Ascending aorta (tissue), 2 donors: ENCODE results near the gene TUBGCP2. TPM values are rescaled to one million over a fixed set of nuclear protein-coding genes. Genes with fewer than 3 reads are reported as not detected.
A peak's percentile ranks its signal among the peaks of the same experiment; 100 is the strongest.

ENCODE experiments used
- DNase-seq, 2 donors: peaks; one replicate each; pipeline ENCODE4 v3.0.0-alpha.2; 2019; ENCODE audit warnings: low spot score in 2 of 2
- H3K27ac ChIP-seq, 2 donors: fragments of 200-600 bp; sonication (generic); one replicate each; pipeline ENCODE4 v1.5.1; 2016 to 2017; ENCODE audit warnings: mild to moderate bottlenecking in 1 of 2
- H3K27me3 ChIP-seq: fragments of 200-600 bp; sonication (generic); one replicate; pipeline ENCODE4 v1.5.1; 2017
- H3K36me3 ChIP-seq, 2 donors: fragments of 200-600 bp; sonication (generic); one replicate each; pipeline ENCODE4 v1.5.1; 2016
- H3K4me1 ChIP-seq, 2 donors: fragments of 200-600 bp; sonication (generic); one replicate each; pipeline ENCODE4 v1.5.1; 2016 to 2017; ENCODE audit warnings: mild to moderate bottlenecking in 1 of 2
- H3K4me3 ChIP-seq, 2 donors: fragments of 200-600 bp; sonication (generic); one replicate each; pipeline ENCODE4 v1.5.1; 2016 to 2017; ENCODE audit warnings: mild to moderate bottlenecking in 1 of 2
- H3K9me3 ChIP-seq, 2 donors: fragments of 200-600 bp; sonication (generic); one replicate each; pipeline ENCODE4 v1.5.1; 2016
- CTCF ChIP-seq, 3 experiments: fragments of 200-600 bp in 2 of 3; fragments of 450-650 bp in 1 of 3; sonication (generic) in 2 of 3; IDR thresholded peaks; one replicate each; pipeline ENCODE4 v1.5.1; 2016 to 2019; ENCODE audit warnings: antibody characterized with exemption in 3 of 3, mild to moderate bottlenecking in 1 of 3, moderate library complexity in 1 of 3
- intact Hi-C: fragments of 100-400 bp; cut with DNase I; formaldehyde crosslinking; loops from one replicate; pipeline ENCODE4 v1.15.1; 2023
- total RNA-seq: library from RNA; depleted of rRNA; stranded (reverse); fragments of >200 nt; gene quantifications from one replicate; pipeline ENCODE4 v1.1.0, GENCODE V29; 2016

Gene TUBGCP2
- total RNA-seq, 1 donor from 2014 or later: 72.4 TPM

DNA sequence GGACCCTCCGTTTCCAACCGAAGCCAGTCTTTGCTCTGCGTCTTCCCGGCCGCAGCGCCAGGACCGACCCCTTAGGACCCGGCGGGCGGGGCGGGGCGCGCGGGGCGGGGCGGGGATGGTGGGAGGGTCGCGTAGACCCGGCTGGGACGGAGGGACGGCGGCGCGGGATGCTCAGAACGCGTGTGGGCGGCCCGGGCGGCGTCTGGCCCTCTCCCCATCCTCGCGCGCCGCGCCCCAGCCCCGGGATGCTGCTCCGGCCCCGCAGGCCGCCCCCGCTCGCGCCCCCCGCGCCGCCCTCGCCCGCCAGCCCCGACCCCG is 78.7 kb downstream of the TUBGCP2 start, which contains the start of gene UTF1:
Gene UTF1 (plus strand): TSS at position 174 of the 318 bp plus-strand sequence. CDS start 72 bp downstream, at position 246.
- Histone ChIP-seq H3K4me1 (no peaks in the 10 kb centered on the region), H3K36me3 (no peaks in the 10 kb centered on the region), H3K4me3 (peak within 1 kb of the TSS in 1 of 2 donors; percentile 35), H3K27me3 (no peaks in the 10 kb centered on the region), H3K27ac (no peak within 1 kb of the TSS), H3K9me3 (no peaks in the 10 kb centered on the region)
- no peak for TF ChIP-seq CTCF (IDR thresholded peaks at IDR 0.05)
- intact Hi-C loops: no loop called here
- DNase-seq: no peak

DNA sequence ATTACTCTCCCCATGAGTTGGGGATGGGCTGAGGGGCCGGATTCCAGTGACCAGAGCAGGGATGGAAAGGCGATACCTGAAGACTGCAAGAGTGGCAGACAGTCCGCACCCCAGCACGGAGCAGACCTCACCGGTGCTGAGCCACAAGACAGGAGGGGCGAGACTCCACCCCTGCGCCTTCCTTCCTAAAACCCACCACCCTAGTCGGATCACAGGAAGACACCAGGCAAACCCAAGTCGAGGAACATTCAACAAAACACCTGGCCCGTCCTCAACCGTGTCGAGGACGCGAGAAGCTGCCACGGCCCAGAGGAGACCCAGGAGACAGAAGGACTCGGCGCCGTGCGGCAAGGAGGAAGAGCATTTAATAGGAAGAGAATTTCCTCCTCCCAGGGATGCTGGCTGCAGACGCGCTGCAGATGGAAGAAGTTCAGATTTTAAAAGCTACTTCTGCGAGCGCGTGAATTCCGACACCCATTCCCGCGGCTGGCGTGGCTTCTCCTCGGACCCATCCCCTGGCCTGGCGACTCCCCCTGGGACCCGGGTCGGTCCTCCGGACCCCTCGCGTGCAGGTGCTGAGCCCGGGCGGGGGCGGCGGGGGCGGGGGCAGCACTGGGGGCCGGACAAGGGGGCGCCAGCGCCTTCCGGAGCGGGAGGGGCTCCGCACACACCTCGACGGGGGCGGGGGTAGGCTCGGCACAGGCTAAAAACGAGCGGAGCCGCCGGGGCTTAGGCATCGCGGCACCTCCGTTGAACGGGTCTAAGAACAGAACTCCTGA is 79.2 kb downstream of the TUBGCP2 start:
- no peaks in the 10 kb centered on the region for H3K36me3 ChIP-seq
- DNase-seq: no peak
- H3K27ac ChIP-seq: no peak overlapping the region
- H3K9me3 ChIP-seq: no peaks in the 10 kb centered on the region
- no peak for TF ChIP-seq CTCF (IDR thresholded peaks at IDR 0.05)
- intact Hi-C loops: no loop called here
- no peaks in the 10 kb centered on the region for H3K27me3 ChIP-seq
- no peak overlapping the region for H3K4me3 ChIP-seq
- no peaks in the 10 kb centered on the region for H3K4me1 ChIP-seq

Other genes starting within 250 kb of the TUBGCP2 start
- gene ADGRA1, start 220.9 kb downstream of the TUBGCP2 start, total RNA-seq: not detected
- 0.21 TPM for gene KNDC1, start 148.7 kb downstream of the TUBGCP2 start, total RNA-seq
- gene UTF1, start 78.7 kb downstream of the TUBGCP2 start, total RNA-seq: not detected
- gene VENTX, start 71.0 kb downstream of the TUBGCP2 start, total RNA-seq: 1.5 TPM
- gene ADAM8, start 32.0 kb downstream of the TUBGCP2 start, total RNA-seq: 21.4 TPM
- 51.8 TPM for gene ZNF511, start within 50 bp of the TUBGCP2 start, total RNA-seq
- gene CALY, start 28.0 kb upstream of the TUBGCP2 start, total RNA-seq: not detected
- gene PRAP1, start 38.5 kb upstream of the TUBGCP2 start, total RNA-seq: not detected
- 38.5 TPM for gene FUOM, start 49.1 kb upstream of the TUBGCP2 start, total RNA-seq
- 68.0 TPM for gene ECHS1, start 64.5 kb upstream of the TUBGCP2 start, total RNA-seq
- 1.4 TPM for gene PAOX, start 70.4 kb upstream of the TUBGCP2 start, total RNA-seq
- gene MTG1, start 85.3 kb upstream of the TUBGCP2 start, total RNA-seq: 37.8 TPM
- gene SPRN, start 115.8 kb upstream of the TUBGCP2 start, total RNA-seq: not detected
- gene SCART1, start 145.1 kb upstream of the TUBGCP2 start, total RNA-seq: 4.8 TPM
- 11.9 TPM for gene CYP2E1, start 218.5 kb upstream of the TUBGCP2 start, total RNA-seq